Adrenal gland (tissue), 5 donors: ENCODE results near the gene FBXW12.

Experiments used
- POLR2A ChIP-seq, 2 donors: fragments of 450-650 bp; IDR thresholded peaks; one replicate each; pipeline ENCODE4 v1.6.1; 2017; ENCODE audit warnings: antibody characterized with exemption in 2 of 2, mild to moderate bottlenecking in 2 of 2, moderate library complexity in 1 of 2
- TF ChIP-seq, protein P1 (sequence below), 6 experiments: fragments of 450-650 bp in 4 of 6; fragments of 200-600 bp in 2 of 6; sonication (generic) in 1 of 6; IDR thresholded peaks; 1 replicate in 5 of 6; 2 replicates in 1 of 6; pipeline versions ENCODE4 v1.5.1 to v1.8.0; 2016 to 2021; ENCODE audit warnings: antibody characterized with exemption in 6 of 6, mild to moderate bottlenecking in 2 of 6, moderate library complexity in 1 of 6
- donor health status: DM: no; HTN: no; CAD: no.

DNA sequence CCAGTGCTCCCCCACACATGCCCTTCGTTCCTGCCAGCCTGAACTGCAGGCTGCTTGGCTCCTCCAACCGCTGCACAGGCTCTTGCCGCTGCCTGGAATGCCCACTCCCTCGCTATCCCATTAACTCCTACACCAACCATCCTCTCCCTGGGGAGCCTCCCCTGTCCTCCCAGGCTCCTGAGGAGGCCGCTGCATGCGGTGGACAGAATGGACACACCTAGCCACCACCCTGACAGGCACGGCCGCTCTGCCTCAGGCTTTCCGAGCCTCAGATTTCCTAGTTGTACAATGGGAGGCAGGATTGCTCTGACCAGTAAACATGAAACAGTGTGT lies 55.6 kb downstream of the FBXW12 start:
- TF ChIP-seq, protein P1, sequence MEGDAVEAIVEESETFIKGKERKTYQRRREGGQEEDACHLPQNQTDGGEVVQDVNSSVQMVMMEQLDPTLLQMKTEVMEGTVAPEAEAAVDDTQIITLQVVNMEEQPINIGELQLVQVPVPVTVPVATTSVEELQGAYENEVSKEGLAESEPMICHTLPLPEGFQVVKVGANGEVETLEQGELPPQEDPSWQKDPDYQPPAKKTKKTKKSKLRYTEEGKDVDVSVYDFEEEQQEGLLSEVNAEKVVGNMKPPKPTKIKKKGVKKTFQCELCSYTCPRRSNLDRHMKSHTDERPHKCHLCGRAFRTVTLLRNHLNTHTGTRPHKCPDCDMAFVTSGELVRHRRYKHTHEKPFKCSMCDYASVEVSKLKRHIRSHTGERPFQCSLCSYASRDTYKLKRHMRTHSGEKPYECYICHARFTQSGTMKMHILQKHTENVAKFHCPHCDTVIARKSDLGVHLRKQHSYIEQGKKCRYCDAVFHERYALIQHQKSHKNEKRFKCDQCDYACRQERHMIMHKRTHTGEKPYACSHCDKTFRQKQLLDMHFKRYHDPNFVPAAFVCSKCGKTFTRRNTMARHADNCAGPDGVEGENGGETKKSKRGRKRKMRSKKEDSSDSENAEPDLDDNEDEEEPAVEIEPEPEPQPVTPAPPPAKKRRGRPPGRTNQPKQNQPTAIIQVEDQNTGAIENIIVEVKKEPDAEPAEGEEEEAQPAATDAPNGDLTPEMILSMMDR (IDR thresholded peaks at IDR 0.05), result no peak
- no peak for TF ChIP-seq POLR2A (IDR thresholded peaks at IDR 0.05)
